SK-N-SH (cell line): Measurements from ENCODE around the gene CSTPP1. TPM values are rescaled to one million over a fixed set of nuclear protein-coding genes. Genes with fewer than 3 reads are reported as not detected.

Experiments
- CTCF ChIA-PET: fragments of 300-600, 350-600 bp; formaldehyde crosslinking; extraction: SDS; loops from one replicate; lab custom pipeline; 2021; lab: Yijun Ruan, JAX
- POLR2A ChIA-PET: fragments of 350-600 bp; sonication (Branson Sonifier 250); formaldehyde crosslinking; extraction: SDS; loops from one replicate; lab custom pipeline; 2020; ENCODE audit warnings: antibody characterized with exemption, inconsistent platforms; lab: Yijun Ruan, JAX
- DNase-seq: peaks from one replicate; pipeline ENCODE4 v3.0.0; 2012
- H2AFZ ChIP-seq: fragments of 200-600 bp; sonication (generic); 2 replicates; pipeline ENCODE4 v1.8.1; 2016; ENCODE audit warnings: antibody characterized with exemption, mild to moderate bottlenecking, low read depth
- H3F3A ChIP-seq: fragments of 200-600 bp; sonication (generic); replicated peaks from 2 replicates; pipeline ENCODE3; 2016; ENCODE audit warnings: antibody characterized with exemption, mild to moderate bottlenecking; ENCODE audit not compliant: insufficient read depth
- H3K27ac ChIP-seq, 2 experiments: fragments of 200-500 bp in 1 of 2; fragments of 200-600 bp in 1 of 2; sonication (Bioruptor generic) in 1 of 2; sonication (generic), shearing (Covaris generic) in 1 of 2; 2 replicates each; pipeline versions ENCODE4 v1.5.1 to v1.6.1; 2014 to 2016; ENCODE audit warnings: low read depth in 2 of 2, inconsistent platforms in 1 of 2, low read length in 1 of 2, mild to moderate bottlenecking in 1 of 2, mixed read lengths in 1 of 2
- H3K27me3 ChIP-seq: fragments of 200-600 bp; sonication (generic), shearing (Covaris generic); 2 replicates; pipeline ENCODE4 v1.6.1; 2016; ENCODE audit warnings: mixed run types; ENCODE audit not compliant: insufficient read depth
- H3K36me3 ChIP-seq, 2 experiments: fragments of 200-500 bp in 1 of 2; fragments of 200-600 bp in 1 of 2; sonication (Bioruptor generic) in 1 of 2; sonication (generic) in 1 of 2; replicated peaks in 1 of 2; 2 replicates each; pipeline versions ENCODE3 to v1.5.1; 2014 to 2016; ENCODE audit warnings: low read length in 1 of 2, mild to moderate bottlenecking in 1 of 2; ENCODE audit not compliant: insufficient read depth in 2 of 2, control insufficient read depth in 1 of 2
- H3K4me1 ChIP-seq, 2 experiments: fragments of 200-500 bp in 1 of 2; fragments of 200-600 bp in 1 of 2; sonication (Bioruptor generic) in 1 of 2; sonication (generic), shearing (Covaris generic) in 1 of 2; 2 replicates each; pipeline versions ENCODE4 v1.5.1 to v1.6.1; 2014 to 2016; ENCODE audit warnings: low read depth in 1 of 2, low read length in 1 of 2, mixed run types in 1 of 2; ENCODE audit not compliant: insufficient read depth in 2 of 2, control insufficient read depth in 1 of 2
- H3K4me2 ChIP-seq: fragments of 200-600 bp; sonication (generic), shearing (Covaris generic); 2 replicates; pipeline ENCODE4 v1.6.1; 2017; ENCODE audit warnings: mixed run types
- H3K4me3 ChIP-seq, 2 experiments: fragments of 200-500 bp in 1 of 2; fragments of 200-600 bp in 1 of 2; sonication (Bioruptor generic) in 1 of 2; sonication (generic), shearing (Covaris generic) in 1 of 2; 2 replicates each; pipeline versions ENCODE4 v1.5.1 to v1.8.1; 2014 to 2016; ENCODE audit warnings: low read depth in 2 of 2, inconsistent platforms in 1 of 2, low read length in 1 of 2, mild to moderate bottlenecking in 1 of 2, mixed read lengths in 1 of 2, moderate library complexity in 1 of 2
- H3K79me2 ChIP-seq: fragments of 200-600 bp; sonication (generic); 2 replicates; pipeline ENCODE4 v1.8.1; 2017; ENCODE audit warnings: mild to moderate bottlenecking; ENCODE audit not compliant: insufficient read depth
- H3K9ac ChIP-seq: fragments of 200-600 bp; sonication (generic); 2 replicates; pipeline ENCODE4 v1.6.1; 2017; ENCODE audit warnings: mixed run types
- H3K9me2 ChIP-seq: fragments of 200-600 bp; sonication (generic); 2 replicates; pipeline ENCODE4 v1.6.1; 2017; ENCODE audit warnings: mixed run types
- H3K9me3 ChIP-seq: fragments of 200-600 bp; sonication (generic); 2 replicates; pipeline ENCODE4 v1.6.1; 2017; ENCODE audit warnings: mixed run types, mild to moderate bottlenecking, moderate library complexity
- H4K20me1 ChIP-seq: fragments of 200-600 bp; sonication (generic); 2 replicates; pipeline ENCODE4 v1.6.1; 2017; ENCODE audit warnings: mild to moderate bottlenecking, mixed run types; ENCODE audit not compliant: insufficient read depth
- CHD2 ChIP-seq: fragments of 150-350 bp; IDR thresholded peaks from 2 replicates; pipeline ENCODE4 v1.6.1; 2018; ENCODE audit warnings: low read length; ENCODE audit not compliant: partially characterized antibody
- EP300 ChIP-seq, 2 experiments: IDR thresholded peaks; 2 replicates each; pipeline versions ENCODE4 v1.4.0 to v1.6.1; 2012; ENCODE audit warnings: borderline replicate concordance in 1 of 2, low read depth in 1 of 2, low read length in 1 of 2
- IRF3 ChIP-seq: fragments of 150-350 bp; IDR thresholded peaks from 2 replicates; pipeline ENCODE4 v1.6.1; 2016; ENCODE audit warnings: mild to moderate bottlenecking, low read depth, low read length
- MXI1 ChIP-seq: IDR thresholded peaks from 2 replicates; pipeline ENCODE4 v1.6.1; 2012; ENCODE audit warnings: mild to moderate bottlenecking, low read depth, low read length, improper control_type of control experiment
- NRF1 ChIP-seq: IDR thresholded peaks from 2 replicates; pipeline ENCODE4 v1.6.1; 2012; ENCODE audit warnings: low read depth, mild to moderate bottlenecking, low read length
- PBX3 ChIP-seq: IDR thresholded peaks from 2 replicates; pipeline ENCODE4; 2012
- RAD21 ChIP-seq: IDR thresholded peaks from 2 replicates; pipeline ENCODE4 v1.6.1; 2012; ENCODE audit warnings: mild to moderate bottlenecking, low read length
- RCOR1 ChIP-seq: fragments of 150-350 bp; IDR thresholded peaks from 2 replicates; pipeline ENCODE4 v1.6.1; 2017; ENCODE audit warnings: antibody characterized with exemption, low read length
- REST ChIP-seq: IDR thresholded peaks from 2 replicates; pipeline ENCODE4 v1.6.1; 2012; ENCODE audit warnings: mild to moderate bottlenecking, low read depth, low read length, moderate library complexity
- TCF12 ChIP-seq: IDR thresholded peaks from 2 replicates; pipeline ENCODE4 v1.4.0; 2012
- YY1 ChIP-seq: IDR thresholded peaks from 2 replicates; pipeline ENCODE4 v1.4.0; 2012; ENCODE audit warnings: low read depth, mild to moderate bottlenecking
- ZBTB33 ChIP-seq: IDR thresholded peaks from 2 replicates; pipeline ENCODE4 v1.4.0; 2012; ENCODE audit warnings: low read depth, borderline replicate concordance
- WGBS: methylation state at CpG from one replicate; pipeline ENCODE4 v1.1.6; 2017; ENCODE audit warnings: low lambda C conversion rate; 5-methylcytosine and 5-hydroxymethylcytosine counted together
- polyA plus RNA-seq, 3 experiments: library from polyadenylated mRNA; depleted of rRNA; stranded (reverse); fragments of >200 nt; gene quantifications; 2 replicates each; pipeline ENCODE4 v1.2.3, GENCODE V29; 2012

The CSTPP1 gene
- polyA plus RNA-seq, 1 of the 3 experiments (the other 2 are of a cell fraction) = 85.7 TPM

- H3K9ac ChIP-seq = no peak overlapping the region
- no peaks in the 10 kb centered on the region for H3K9me3 ChIP-seq
- no peak overlapping the region for H3K4me2 ChIP-seq
- H3F3A ChIP-seq = peaks cover under 1% of the 10 kb centered on the region
- peaks cover 9% of the 10 kb centered on the region; the same call in 1 of the 2 replicates for H3K79me2 ChIP-seq
- H3K4me1 ChIP-seq = peaks cover 3 to 10% of the 10 kb centered on the region in 2 experiments; a peak in 2 of 4 replicates
- H2AFZ ChIP-seq = no peak overlapping the region
- no peaks in the 10 kb centered on the region for H3K9me2 ChIP-seq
- no peak overlapping the region for H3K27ac ChIP-seq
- WGBS = 100% methylated on average over 2 of the region's 2 CpGs
- ChIA-PET CTCF (interaction anchor here (0.6 kb wide), 1 partner anchor 190 kb away, joined by 3 read pairs; no protein-coding TSS in a partner anchor), POLR2A (no interaction called here)
- no peaks in the 10 kb centered on the region for H4K20me1 ChIP-seq
- DNase-seq = no peak
- no peak overlapping the region for H3K4me3 ChIP-seq
- H3K27me3 ChIP-seq = no peaks in the 10 kb centered on the region
- H3K36me3 ChIP-seq = peaks cover 0 to 4% of the 10 kb centered on the region in 2 experiments
- TF ChIP-seq EP300 (IDR thresholded peaks at IDR 0.05; ENCODE audit: borderline replicate concordance in 1 of 2, low read depth in 1 of 2, low read length in 1 of 2) (no peak), PBX3 (no peak), REST (no peak), ZBTB33 (no peak), RCOR1 (no peak), MXI1 (no peak), YY1 (no peak), TCF12 (no peak), NRF1 (no peak), RAD21 (no peak), IRF3 (no peak), CHD2 (no peak)
These were observed 35.8 kb downstream of the CSTPP1 start for GRCh38 chr11:46972343-46972742.
